Heart right ventricle (tissue), 16 donors: ENCODE results near the gene RAB8B. TPM values are rescaled to one million over a fixed set of nuclear protein-coding genes. Genes with fewer than 3 reads are reported as not detected.
A peak's percentile ranks its signal among the peaks of the same experiment; 100 is the strongest.

Experiments
- ATAC-seq, 8 donors: fragments of 200-7000 bp; cut with Tn5 transposase; one replicate each; pipeline ENCODE4 v1.9.1; 2020; ENCODE audit warnings: mild to moderate bottlenecking in 8 of 8, moderate library complexity in 8 of 8, moderate number of reproducible peaks in 1 of 8
- DNase-seq, 2 donors: peaks; one replicate each; pipeline ENCODE4 v3.0.0-alpha.2; 2020
- H3K27ac ChIP-seq, 10 donors: fragments of 200-600 bp; sonication (generic) in 2 of 10; one replicate each; pipeline versions ENCODE4 v1.5.0 to v1.8.0; 2020 to 2022; ENCODE audit warnings: mild to moderate bottlenecking in 3 of 10
- H3K27me3 ChIP-seq, 7 donors: fragments of 200-600 bp; one replicate each; pipeline ENCODE4 v1.8.0; 2021 to 2022; ENCODE audit warnings: mild to moderate bottlenecking in 2 of 7
- H3K36me3 ChIP-seq, 9 donors: fragments of 200-600 bp; sonication (generic) in 1 of 9; one replicate each; pipeline versions ENCODE4 v1.5.0 to v1.8.0; 2020 to 2022; ENCODE audit warnings: mild to moderate bottlenecking in 2 of 9
- H3K4me1 ChIP-seq, 9 donors: fragments of 200-600 bp; sonication (generic) in 1 of 9; one replicate each; pipeline versions ENCODE4 v1.5.0 to v1.8.0; 2020 to 2022; ENCODE audit warnings: mild to moderate bottlenecking in 4 of 9
- H3K4me3 ChIP-seq, 10 donors: fragments of 200-600 bp; sonication (generic) in 2 of 10; one replicate each; pipeline versions ENCODE4 v1.5.0 to v1.8.0; 2020 to 2022; ENCODE audit warnings: mild to moderate bottlenecking in 7 of 10, moderate library complexity in 2 of 10
- H3K9me3 ChIP-seq, 11 donors: fragments of 200-600 bp in 10 of 11; sonication (generic) in 2 of 11; one replicate each; pipeline versions ENCODE4 v1.5.0 to v1.8.0; 2013 to 2022; ENCODE audit warnings: mild to moderate bottlenecking in 2 of 11, control low read depth in 1 of 11, moderate library complexity in 1 of 11
- WGBS, 2 donors: extraction: QIAGEN DNeasy Blood & Tissue Kit; methylation state at CpG; one replicate each; pipeline ENCODE4 v1.1.7; 2013; ENCODE audit warnings: inconsistent platforms in 1 of 2; 5-methylcytosine and 5-hydroxymethylcytosine counted together
- intact Hi-C, 10 donors: fragments of 100-400 bp; cut with DNase I; formaldehyde crosslinking; loops; one replicate each; pipeline versions ENCODE4 v1.11.1 to v1.14.2; 2022
- polyA plus RNA-seq, 2 donors: library from polyadenylated mRNA; stranded (reverse); fragments of 200-250 nt; gene quantifications; one replicate each; pipeline ENCODE4 v1.2.3, GENCODE V29; 2013
- total RNA-seq, 10 donors: library from RNA; stranded (reverse); fragmentation: NEBNext Ultra II Directional in 3 of 10; extraction: Animal tissue kit (Norgen Biotek cat#: 25700) in 3 of 10; gene quantifications; one replicate each; pipeline versions ENCODE4 v1.2.1 to v1.2.4, GENCODE V29; 2021 to 2023
- TF ChIP-seq, protein P1 (sequence below), 9 donors: fragments of 200-600 bp; sonication (generic) in 2 of 9; IDR thresholded peaks; one replicate each; pipeline versions ENCODE4 v1.5.0 to v1.8.0; 2021 to 2022; ENCODE audit warnings: antibody characterized with exemption in 9 of 9, mild to moderate bottlenecking in 5 of 9, moderate library complexity in 1 of 9
- donor health status: Arrhythmogenic right ventricular cardiomyopathy.
- donor health status: ischemic (EF 13 %, LVEDD 7.1; RV severe dilation, severe dysfunction).
- donor health status: healthy with polysubstance abuse.
- donor health status: DM: no; HTN: yes; CAD: no.
- donor health status: DM: no; HTN: no; CAD: no.
- donor health status: ischemic (EF 25% LVEDD 6.9; RV normal size, moderate dysfunction).
- donor health status: ischemic (EF 25% LVEDD 5.7; RV mildly dilated, moderate dysfunction).
- donor health status: healthy.
- donor health status: DM: yes; HTN: yes; CAD: no.
- donor health status: Ischemic cardiomyopathy.
- donor health status: ischemic (EF 35%, LVEDD 5.7; RV mildly dilated, moderate dysfunction).
- donor health status: nonischemic (EF 11% LVEDD 7.7; RV severe dilation, severe dysfunction).
- donor health status: DM: yes; HTN: yes; CAD: no.
- donor health status: PGD.
- donor health status: ischemic (EF 29% LVEDD 5.4; RV normal size, mild dysfunction).
- donor health status: nonischemic (EF 23%, LVEDD 6.1; RV moderate dilation, normal function).

The RAB8B gene
- total and polyA plus RNA-seq, 12 donors, result 4.4 to 27.7 (median 6.9) TPM

DNA sequence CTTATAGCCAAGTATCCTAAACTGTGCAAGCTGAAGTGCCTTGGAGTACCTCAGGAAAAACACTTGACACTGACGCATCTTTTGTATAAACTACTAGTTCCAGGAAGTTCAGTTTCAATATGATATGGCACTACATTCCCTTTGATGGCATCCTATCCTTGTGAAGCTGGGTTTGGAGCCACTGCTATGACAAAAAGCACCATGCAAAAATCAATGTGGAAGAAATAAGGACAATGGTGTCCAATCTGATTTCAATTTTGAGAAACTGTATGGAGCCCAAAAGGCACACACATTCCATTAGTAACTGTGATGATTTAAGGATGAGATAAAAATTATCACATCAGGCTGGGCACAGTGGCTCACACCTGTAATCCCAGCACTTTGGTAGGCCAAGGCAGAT lies 37.7 kb upstream of the RAB8B start:
- intact Hi-C loops, result loop anchor here in 2 of 10 donors (10.0 kb wide), 1 partner anchor 123 kb away; the partner anchor contains the start of gene APH1B (in 2 of the 2)
- H3K9me3 ChIP-seq, result no peaks in the 10 kb centered on the region
- H3K4me1 ChIP-seq, result peaks cover 3 to 45% (median 26%) of the 10 kb centered on the region in 9 donors
- WGBS, 2 donors, result 97 to 100% methylated on average over 1 of the region's 1 CpG
- TF ChIP-seq, protein P1, sequence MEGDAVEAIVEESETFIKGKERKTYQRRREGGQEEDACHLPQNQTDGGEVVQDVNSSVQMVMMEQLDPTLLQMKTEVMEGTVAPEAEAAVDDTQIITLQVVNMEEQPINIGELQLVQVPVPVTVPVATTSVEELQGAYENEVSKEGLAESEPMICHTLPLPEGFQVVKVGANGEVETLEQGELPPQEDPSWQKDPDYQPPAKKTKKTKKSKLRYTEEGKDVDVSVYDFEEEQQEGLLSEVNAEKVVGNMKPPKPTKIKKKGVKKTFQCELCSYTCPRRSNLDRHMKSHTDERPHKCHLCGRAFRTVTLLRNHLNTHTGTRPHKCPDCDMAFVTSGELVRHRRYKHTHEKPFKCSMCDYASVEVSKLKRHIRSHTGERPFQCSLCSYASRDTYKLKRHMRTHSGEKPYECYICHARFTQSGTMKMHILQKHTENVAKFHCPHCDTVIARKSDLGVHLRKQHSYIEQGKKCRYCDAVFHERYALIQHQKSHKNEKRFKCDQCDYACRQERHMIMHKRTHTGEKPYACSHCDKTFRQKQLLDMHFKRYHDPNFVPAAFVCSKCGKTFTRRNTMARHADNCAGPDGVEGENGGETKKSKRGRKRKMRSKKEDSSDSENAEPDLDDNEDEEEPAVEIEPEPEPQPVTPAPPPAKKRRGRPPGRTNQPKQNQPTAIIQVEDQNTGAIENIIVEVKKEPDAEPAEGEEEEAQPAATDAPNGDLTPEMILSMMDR (IDR thresholded peaks at IDR 0.05), result no peak
- ATAC-seq (no peak), DNase-seq (no peak)
- no peaks in the 10 kb centered on the region for H3K27me3 ChIP-seq
- no peak overlapping the region for H3K27ac ChIP-seq
- H3K36me3 ChIP-seq, result peaks cover 0 to 89% (median 19%) of the 10 kb centered on the region in 9 donors
- no peak overlapping the region for H3K4me3 ChIP-seq

DNA sequence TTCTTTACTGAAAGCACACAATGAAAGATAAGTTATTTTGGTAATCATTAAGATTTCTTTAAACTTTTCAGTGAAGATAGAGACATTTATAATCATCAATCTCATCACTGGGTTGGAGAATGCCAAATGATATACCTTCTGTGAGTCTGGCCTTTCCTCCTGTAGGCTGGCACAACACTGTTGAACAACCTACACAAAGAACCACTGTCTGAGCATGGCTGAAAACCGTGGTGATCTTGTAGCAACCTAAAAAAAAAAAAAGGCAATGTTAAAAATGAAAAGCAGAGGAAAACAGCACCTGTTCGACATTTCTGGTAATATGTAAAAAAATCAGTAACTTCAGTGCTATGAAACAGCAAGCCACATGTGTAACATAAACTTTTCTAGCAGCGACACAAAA lies 33.9 kb upstream of the RAB8B start:
- Histone ChIP-seq H3K4me1 (peaks cover 5 to 41% (median 26%) of the 10 kb centered on the region in 9 donors), H3K36me3 (peaks cover 0 to 54% (median 9%) of the 10 kb centered on the region in 9 donors), H3K27me3 (no peaks in the 10 kb centered on the region), H3K9me3 (no peaks in the 10 kb centered on the region), H3K27ac (peak overlapping the region in 3 of 10 donors; percentile 97 to 99 (median 98)), H3K4me3 (peak overlapping the region in 8 of 10 donors; percentile 68 to 99 (median 84))
- intact Hi-C loops, result loop anchor here in 4 of 10 donors (5.0 to 10.0 kb wide), 3 partner anchors 33 to 122 kb away; partner anchors contain the start of genes APH1B (in 4 of the 4) and LACTB (in 1 of the 4)
- WGBS, 2 donors, result 76 to 83% methylated on average over 3 of the region's 3 CpGs
- DNase-seq, result no peak
- TF ChIP-seq, protein P1 (IDR thresholded peaks at IDR 0.05), result no peak
- no peak for ATAC-seq

DNA sequence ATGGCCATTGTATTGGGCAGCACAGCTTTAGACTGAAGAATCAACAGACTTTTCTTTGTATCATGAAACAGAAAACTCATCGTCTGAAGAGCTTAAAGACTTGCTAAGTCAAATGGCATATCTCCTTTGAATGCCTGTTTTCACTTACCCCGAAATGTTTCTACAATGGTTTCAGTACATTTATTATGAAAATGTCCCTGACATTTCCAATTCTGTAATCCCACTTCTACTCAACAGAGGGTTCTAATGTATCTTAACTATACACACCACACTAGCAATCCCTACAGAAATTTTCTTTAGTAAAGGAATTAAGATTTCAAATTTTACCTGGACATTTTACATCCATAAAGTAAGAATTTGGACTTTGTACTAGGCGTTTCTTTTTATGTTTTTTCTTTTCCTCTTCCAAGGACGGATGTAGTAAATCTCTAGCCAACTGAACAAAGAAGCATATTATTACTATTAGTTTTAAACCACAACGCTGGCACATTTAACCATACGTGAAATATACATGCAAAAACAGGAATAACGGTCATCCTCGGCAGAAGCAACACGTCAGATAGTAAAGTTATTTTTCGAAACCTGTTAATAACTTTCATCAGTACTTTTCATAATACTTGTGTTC lies 33.2 kb upstream of the RAB8B start:
- H3K36me3 ChIP-seq, result peaks cover 0 to 47% (median 6%) of the 10 kb centered on the region in 9 donors
- ATAC-seq, result no peak
- no peaks in the 10 kb centered on the region for H3K27me3 ChIP-seq
- no peak for DNase-seq
- no peaks in the 10 kb centered on the region for H3K9me3 ChIP-seq
- 11 to 14% methylated on average over 10 of the region's 10 CpGs for WGBS, 2 donors
- H3K4me3 ChIP-seq, result peak overlapping the region; percentile 56 to 99 (median 82)
- intact Hi-C loops, result loop anchor here in 5 of 10 donors (2.0 to 10.0 kb wide), 4 partner anchors 33 to 121 kb away; partner anchors contain the start of genes APH1B (in 4 of the 5), LACTB (in 1 of the 5) and RAB8B (in 1 of the 5)
- TF ChIP-seq, protein P1 (IDR thresholded peaks at IDR 0.05), result peak in 1 of 9 donors; percentile 7
- H3K27ac ChIP-seq, result peak overlapping the region; percentile 87 to 99 (median 97)
- peaks cover 5 to 37% (median 26%) of the 10 kb centered on the region in 9 donors for H3K4me1 ChIP-seq

DNA sequence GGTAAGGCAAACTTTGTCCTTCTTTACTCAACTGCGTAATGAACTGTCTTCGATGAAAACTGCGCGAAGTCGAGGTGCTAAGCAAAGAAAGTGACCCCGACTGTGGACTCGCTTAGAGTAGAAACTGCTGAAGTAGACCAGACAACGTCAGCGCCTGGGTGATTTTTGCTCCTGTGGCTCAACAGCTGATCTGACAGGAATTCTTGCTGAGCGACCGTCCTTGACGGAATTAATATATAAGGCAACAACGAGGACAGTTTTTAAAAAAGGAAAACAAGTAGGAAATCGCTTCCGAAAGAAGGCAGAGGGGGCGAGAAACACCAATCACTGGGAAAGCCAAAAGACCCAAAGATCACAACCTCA lies 32.7 kb upstream of the RAB8B start:
- Histone ChIP-seq H3K9me3 (no peaks in the 10 kb centered on the region), H3K4me3 (peak overlapping the region; percentile 56 to 99 (median 82)), H3K4me1 (peaks cover 5 to 37% (median 26%) of the 10 kb centered on the region in 9 donors), H3K36me3 (peaks cover 0 to 41% (median under 1%) of the 10 kb centered on the region in 9 donors), H3K27ac (peak overlapping the region; percentile 87 to 99 (median 97)), H3K27me3 (no peaks in the 10 kb centered on the region)
- WGBS, 2 donors, result 0% methylated on average over 16 of the region's 16 CpGs
- ATAC-seq, result peak; percentile 15 to 63 (median 44)
- peak; percentile 19 to 20 for DNase-seq
- TF ChIP-seq, protein P1 (IDR thresholded peaks at IDR 0.05), result no peak
- intact Hi-C loops, result loop anchor here in 5 of 10 donors (2.0 to 10.0 kb wide), 4 partner anchors 32 to 121 kb away; partner anchors contain the start of genes APH1B (in 4 of the 5), LACTB (in 1 of the 5) and RAB8B (in 1 of the 5)
